Heart left ventricle (tissue), 13 donors: Measurements from ENCODE around the gene TPRG1.

ENCODE experiments used
- POLR2A ChIP-seq, 2 donors: fragments of 450-650 bp; IDR thresholded peaks; one replicate each; pipeline ENCODE4 v1.6.1; 2017; ENCODE audit warnings: antibody characterized with exemption in 2 of 2, mild to moderate bottlenecking in 2 of 2, moderate library complexity in 2 of 2
- TF ChIP-seq, protein P1 (sequence below), 12 donors: fragments of 200-600 bp; sonication (generic) in 4 of 12; IDR thresholded peaks; one replicate each; pipeline versions ENCODE4 v1.5.0 to v1.8.0; 2018 to 2022; ENCODE audit warnings: antibody characterized with exemption in 12 of 12, mild to moderate bottlenecking in 5 of 12
- donor health status: ischemic (EF 13 %, LVEDD 7.1; RV severe dilation, severe dysfunction).
- donor health status: DM: no; HTN: yes; CAD: no.
- donor health status: DM: no; HTN: no; CAD: no.
- donor health status: ischemic (EF 25% LVEDD 6.9; RV normal size, moderate dysfunction).
- donor health status: ischemic (EF 25% LVEDD 5.7; RV mildly dilated, moderate dysfunction).
- donor health status: ischemic (EF 35%, LVEDD 5.7; RV mildly dilated, moderate dysfunction).
- donor health status: nonischemic (EF 11% LVEDD 7.7; RV severe dilation, severe dysfunction).
- donor health status: DM: yes; HTN: yes; CAD: no.
- donor health status: PGD.
- donor health status: ischemic (EF 29% LVEDD 5.4; RV normal size, mild dysfunction).
- donor health status: nonischemic (EF 23%, LVEDD 6.1; RV moderate dilation, normal function).

DNA sequence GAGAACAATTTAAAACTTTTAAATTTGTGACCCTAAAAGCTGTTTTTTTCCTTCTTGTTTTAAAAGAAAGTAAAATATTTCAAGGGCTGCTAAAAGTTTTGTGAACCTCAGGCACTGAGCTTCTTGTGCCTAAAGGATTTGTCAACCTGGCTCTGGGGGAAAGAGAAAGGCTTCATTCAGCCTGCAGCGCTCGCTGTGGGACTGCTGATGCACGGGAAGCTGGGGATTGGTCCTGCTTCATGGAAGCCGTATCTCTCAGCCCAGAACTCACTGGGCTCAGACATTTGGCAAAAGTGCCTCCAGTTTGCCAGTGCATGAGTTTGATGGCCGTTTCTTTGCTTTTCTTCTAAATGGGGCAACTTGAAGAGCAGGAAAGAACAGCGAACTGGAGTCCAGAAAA lies 30.8 kb downstream of the TPRG1 start:
- TF ChIP-seq, protein P1, sequence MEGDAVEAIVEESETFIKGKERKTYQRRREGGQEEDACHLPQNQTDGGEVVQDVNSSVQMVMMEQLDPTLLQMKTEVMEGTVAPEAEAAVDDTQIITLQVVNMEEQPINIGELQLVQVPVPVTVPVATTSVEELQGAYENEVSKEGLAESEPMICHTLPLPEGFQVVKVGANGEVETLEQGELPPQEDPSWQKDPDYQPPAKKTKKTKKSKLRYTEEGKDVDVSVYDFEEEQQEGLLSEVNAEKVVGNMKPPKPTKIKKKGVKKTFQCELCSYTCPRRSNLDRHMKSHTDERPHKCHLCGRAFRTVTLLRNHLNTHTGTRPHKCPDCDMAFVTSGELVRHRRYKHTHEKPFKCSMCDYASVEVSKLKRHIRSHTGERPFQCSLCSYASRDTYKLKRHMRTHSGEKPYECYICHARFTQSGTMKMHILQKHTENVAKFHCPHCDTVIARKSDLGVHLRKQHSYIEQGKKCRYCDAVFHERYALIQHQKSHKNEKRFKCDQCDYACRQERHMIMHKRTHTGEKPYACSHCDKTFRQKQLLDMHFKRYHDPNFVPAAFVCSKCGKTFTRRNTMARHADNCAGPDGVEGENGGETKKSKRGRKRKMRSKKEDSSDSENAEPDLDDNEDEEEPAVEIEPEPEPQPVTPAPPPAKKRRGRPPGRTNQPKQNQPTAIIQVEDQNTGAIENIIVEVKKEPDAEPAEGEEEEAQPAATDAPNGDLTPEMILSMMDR (IDR thresholded peaks at IDR 0.05): no peak
- TF ChIP-seq POLR2A (IDR thresholded peaks at IDR 0.05): no peak
